GM12873 (cell line): ENCODE results near the gene AKAP6.

Experiments
- CTCF ChIP-seq: IDR thresholded peaks from 2 replicates; pipeline ENCODE4 v1.5.1; 2012; ENCODE audit warnings: low read depth, mild to moderate bottlenecking, moderate library complexity, low read length, control low read depth; ENCODE audit not compliant: insufficient read depth; ENCODE audit errors: missing control alignments

The AKAP6 gene

GRCh38 chr14:32403688-32404087 lies 74.6 kb downstream of the AKAP6 start:
- no peak for TF ChIP-seq CTCF

GRCh38 chr14:32404784-32405573 lies 75.9 kb downstream of the AKAP6 start:
- no peak for TF ChIP-seq CTCF

- TF ChIP-seq CTCF, result peak; percentile 19
These were observed 76.8 kb downstream of the AKAP6 start for GRCh38 chr14:32405856-32406255.

- no peak for TF ChIP-seq CTCF
These were observed 78.0 kb downstream of the AKAP6 start for GRCh38 chr14:32407130-32407529.

GRCh38 chr14:32408018-32408417 lies 78.9 kb downstream of the AKAP6 start:
- TF ChIP-seq CTCF, result no peak

GRCh38 chr14:32412103-32412502 lies 83.0 kb downstream of the AKAP6 start:
- no peak for TF ChIP-seq CTCF

GRCh38 chr14:32412532-32412931 lies 83.4 kb downstream of the AKAP6 start:
- TF ChIP-seq CTCF, result no peak
